Activated naive CD4-positive, alpha-beta T cell treated with anti-CD3 and anti-CD28 coated beads, Interleukin-2, amount 50 U/mL, for 16 hours (primary cell): ENCODE measurements around the gene PPARG.

Experiments
- DNase-seq: peaks from one replicate; pipeline ENCODE4 v3.0.0-alpha.2; 2020

PPARG gene

DNA sequence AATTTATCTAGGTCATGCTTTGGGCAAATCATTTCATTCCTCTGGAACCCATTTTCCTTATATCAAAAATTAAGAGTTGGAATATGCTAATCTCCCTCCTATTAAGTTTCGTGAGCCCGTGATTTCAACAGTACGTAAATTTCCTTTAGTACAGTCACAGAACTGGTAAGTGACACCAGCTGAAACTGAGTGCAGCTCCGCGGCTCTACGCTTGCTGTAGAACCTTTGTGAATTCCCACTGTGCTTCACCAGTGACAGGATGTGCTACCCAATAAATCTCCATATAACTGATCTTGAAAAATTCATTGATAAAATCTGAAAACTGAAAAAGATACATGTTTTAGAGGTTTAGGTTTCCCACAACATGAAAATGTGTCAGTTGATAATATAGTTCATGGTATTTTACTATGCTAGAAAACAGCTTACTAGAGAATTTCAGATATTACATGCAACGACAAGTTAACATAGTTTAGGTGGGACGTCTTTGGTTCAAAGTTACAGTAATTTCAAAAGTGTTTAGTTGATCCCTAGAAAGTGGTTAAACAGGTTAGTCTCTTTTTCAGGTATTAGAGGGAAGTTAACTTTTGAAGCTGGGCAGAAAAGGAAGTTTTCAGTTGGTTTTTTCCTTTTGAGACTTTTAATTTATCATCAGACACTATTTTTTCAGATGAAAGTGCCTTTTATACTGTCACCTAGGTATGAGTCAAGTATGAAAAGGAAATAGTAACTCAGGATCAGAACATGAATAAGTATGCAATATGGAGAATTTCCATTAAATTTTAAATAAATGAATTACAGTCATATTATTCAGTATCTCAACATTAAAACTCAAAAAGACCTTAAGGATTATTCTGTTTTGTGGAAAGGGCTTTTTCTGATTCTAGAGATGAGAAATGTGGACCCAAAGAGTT, 57.0 kb downstream of the PPARG start:
- no peak for DNase-seq

DNA sequence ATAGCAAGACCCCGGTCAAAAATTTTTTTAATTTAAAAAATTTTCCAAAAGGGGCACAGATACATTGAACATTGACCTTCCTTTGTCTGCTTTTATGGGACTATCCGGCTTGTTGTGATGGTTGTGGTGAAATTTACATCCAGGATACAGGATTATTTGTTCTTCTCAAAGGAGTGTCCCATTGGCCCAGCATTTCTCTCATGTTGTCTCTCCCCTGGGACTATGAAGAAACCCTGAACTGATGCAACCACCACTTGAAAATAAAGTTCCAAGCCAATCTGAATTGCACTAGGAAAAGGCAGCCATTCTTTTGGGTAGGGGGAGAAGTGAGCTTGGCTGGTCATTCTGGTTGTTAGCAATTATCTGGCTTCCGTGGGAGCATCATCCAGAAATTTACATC, 58.4 kb downstream of the PPARG start:
- DNase-seq: no peak

DNA sequence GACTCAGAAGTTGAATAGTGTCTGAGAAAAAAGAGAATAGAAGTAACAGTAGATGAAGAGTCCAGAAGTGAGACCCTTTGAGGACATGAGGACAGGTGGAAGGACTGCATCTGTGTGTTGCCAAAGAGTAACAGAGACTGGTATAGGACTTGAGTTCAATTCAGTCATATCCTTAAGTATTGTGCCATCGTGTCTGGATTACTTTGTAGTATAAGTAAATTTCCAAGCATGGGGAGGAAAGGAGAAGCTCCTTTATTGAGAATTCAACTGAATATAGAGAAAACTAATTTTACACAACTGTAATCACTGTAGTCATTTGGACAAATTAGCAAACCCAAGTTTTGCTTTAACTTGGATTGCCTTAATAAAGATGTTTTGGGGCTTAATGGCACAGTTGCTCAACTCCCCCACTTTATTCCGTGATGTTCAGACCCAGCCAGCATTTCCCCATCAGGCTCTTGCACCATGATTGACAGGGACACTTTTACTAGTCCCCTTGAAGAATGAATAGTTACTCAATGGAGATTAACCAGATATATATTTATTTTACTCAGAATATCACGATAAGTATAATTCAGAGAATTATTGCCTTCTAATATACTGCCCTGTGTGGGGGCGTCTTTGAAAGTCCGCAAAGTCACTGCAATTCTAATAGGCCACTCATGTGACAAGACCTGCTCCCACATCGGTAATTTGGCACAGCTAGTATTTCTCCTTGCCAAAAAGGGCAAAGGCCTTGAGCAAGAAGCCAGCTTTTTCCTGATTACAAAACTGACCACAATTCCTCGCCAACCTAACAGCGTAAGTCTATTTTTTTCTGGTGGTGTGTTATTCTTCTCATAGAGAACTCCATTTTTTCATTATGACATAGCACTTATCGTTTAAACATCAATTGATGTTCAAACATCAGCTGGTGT, 61.3 kb downstream of the PPARG start:
- no peak for DNase-seq

DNA sequence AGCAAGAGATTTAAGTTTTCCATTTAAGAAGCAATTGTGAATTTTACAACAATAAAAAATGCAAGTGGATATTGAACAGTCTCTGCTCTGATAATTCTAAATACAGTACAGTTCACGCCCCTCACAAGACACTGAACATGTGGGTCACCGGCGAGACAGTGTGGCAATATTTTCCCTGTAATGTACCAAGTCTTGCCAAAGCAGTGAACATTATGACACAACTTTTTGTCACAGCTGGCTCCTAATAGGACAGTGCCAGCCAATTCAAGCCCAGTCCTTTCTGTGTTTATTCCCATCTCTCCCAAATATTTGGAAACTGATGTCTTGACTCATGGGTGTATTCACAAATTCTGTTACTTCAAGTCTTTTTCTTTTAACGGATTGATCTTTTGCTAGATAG, 62.3 kb downstream of the PPARG start:
- no peak for DNase-seq

DNA sequence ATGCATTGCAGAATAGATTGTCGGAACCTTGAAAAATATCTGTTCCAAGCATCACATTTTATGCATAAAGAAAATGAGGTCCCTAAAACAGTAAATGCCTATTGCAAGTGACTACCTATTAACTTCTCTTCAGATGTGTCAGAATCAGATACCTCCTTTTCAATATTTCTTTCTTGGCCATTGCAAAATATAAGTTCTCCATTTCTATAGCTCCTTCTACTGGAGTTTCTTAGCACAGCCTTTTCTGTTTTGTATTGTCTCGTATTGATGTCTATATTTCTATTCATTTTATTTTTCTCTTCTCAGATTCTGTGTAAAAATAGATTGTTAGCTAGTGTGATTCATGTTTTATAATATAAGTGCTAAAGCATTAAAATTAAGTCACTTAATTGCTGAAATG, 63.4 kb downstream of the PPARG start:
- DNase-seq: no peak

DNA sequence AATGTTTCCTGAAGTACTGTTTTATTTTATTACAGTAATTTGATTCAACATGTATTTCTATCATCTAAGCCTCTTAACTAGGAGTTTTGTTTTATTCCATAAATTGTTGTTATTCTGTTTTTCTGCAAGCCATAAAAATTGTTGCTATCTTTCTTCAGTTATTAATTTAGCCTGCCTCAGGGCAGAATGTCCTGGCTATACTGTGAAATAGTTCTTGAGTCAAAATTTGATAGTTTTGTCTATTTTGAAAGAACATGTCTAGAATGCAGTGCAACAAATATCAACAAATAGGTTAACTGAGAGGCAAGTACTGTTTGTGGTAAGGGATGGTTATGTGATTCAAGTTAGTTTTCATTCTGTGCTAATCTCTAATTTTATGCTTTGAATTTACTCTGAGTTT, 63.9 kb downstream of the PPARG start:
- DNase-seq: no peak

DNA sequence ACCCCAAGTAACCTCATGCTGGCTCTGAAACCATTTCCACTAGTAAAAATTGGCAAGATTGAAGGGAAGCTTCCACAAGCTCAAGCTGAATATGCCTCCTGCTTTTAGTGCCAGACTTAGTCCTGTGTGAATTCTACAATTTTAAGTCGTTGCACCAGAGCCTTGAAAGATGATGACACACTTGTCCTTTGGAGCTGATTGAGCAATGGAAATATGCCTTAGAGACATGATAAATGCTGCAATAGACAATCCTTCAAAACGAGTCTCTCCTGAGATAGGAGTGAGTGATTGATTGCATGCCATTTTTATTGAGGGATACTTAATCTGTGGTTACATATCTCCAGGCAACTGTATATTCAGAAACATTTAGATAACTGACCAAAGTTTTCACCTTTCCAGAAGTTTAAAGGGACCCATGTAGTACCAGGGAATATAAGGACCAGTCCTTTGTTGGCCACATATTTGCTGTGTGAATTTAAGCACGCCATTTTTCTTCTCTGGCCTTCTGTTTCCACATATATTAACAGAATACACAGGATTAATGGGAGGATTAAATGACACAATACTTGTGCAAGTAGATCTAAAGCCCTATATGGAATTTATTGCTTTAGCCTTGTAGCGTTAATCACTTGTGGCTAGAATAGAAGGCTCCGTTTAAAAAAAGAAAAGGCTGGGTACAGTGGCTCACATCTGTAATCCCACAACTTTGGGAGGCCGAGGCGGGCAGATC, 65.1 kb downstream of the PPARG start:
- DNase-seq: no peak

DNA sequence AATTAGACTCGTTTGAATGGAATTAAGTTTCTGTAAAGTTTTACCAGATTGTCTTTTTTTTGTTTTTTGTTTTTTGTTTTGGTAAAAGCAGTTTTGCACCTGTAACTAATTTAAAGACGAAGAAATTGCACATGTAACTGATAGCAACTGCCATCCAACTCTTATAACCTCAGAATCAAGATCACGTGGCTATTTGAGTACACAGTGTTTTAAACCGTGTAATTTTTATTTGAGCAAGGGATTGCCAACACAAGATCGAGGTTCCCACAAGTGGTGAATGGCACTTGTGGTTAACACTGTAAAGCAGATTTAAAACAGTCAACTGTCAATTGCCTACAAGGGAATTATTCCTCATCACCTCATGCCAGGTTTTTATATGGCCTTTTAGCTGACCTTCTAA, 67.3 kb downstream of the PPARG start:
- DNase-seq: no peak

DNA sequence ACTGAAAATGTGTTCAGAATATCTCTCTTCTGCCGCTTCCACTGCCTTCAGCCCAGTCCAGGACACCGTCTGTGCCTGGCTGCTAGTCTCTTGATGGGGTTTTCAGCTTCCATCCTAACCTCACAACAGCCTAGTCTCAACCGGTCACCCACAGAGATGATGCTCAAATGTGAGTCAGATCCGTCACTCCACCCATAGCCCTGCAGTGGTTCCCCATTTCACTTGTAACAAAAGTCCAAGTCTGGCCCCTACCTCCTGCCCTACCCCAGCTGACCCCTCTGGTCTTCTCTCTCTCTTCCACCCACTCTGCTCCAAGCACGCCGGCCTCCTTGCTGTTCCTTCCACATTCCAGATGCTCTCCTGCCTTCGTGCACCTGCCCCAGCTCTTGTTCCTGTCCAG, 68.1 kb downstream of the PPARG start:
- no peak for DNase-seq

DNA sequence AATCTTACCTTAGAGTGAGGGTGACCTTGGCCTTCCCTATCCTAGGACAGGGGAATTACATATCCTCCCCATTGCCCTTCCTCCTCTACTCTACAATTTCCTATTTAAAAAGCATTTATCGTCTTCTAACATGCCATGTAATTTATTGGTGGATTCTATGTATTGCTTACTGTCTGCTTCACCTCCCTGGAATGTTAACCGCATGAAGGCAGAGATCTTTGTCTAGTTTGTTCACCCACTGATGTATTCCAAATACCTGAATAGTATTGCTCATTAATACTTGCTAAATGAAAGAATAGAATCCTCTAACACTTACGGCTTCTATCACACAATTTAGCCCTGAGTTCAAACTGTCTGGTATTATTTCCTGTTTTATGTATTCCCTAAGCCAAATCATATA, 68.6 kb downstream of the PPARG start:
- DNase-seq: no peak

DNA sequence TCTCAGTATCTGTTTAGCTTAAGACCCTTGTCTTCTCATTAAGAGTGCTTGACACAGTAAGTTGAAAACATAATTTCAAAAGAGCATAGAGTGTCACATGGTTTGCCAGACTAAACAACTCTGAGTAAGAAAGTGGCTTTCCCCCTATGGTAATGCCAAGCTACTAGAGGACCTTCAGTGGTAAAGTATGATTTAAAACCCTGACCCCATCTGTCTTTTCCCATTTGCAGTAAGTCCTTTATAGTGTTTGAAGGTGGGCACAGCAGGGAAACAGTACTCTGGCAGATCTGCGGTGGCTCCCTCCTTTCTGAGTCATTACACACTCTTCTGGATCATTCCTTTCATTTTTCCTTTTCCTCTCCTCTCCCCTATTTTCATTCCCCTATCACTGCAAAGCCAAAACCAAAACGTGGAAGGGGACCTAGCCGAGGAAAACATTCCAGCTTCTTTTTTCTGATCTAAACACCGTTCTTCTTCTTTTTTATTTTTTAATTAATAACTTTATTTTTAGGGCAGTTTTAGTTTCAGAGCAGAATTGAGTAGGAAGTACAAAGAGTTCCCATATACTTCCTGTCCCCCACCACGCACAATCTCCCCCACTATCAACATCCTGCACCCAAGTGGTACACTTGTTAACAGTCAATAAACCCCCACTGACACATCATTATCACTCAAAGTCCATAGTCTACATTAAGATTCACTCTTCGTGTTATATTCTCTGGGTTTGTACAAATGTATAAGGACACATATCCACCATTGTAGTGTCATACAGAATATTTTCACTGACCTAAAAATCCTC, 74.7 kb downstream of the PPARG start:
- no peak for DNase-seq

DNA sequence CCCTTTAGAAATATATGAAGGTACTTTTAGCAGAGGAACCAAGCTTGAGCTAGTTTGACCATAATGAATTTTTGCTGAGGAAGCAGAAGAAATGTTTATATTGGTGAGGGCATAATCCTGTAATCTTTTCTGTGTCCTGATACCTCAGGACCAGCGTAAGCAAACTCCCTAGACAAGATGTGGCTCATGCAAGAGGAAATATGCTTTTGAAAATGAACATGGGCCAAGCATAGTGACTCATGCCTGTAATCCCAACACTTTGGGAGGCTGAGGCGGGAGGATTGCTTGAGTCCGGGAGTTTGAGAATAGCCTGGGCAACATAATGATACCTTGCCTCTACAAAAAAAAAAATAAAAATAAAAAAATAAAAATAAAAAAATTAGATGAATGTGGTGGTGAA, 78.5 kb downstream of the PPARG start:
- DNase-seq: no peak

DNA sequence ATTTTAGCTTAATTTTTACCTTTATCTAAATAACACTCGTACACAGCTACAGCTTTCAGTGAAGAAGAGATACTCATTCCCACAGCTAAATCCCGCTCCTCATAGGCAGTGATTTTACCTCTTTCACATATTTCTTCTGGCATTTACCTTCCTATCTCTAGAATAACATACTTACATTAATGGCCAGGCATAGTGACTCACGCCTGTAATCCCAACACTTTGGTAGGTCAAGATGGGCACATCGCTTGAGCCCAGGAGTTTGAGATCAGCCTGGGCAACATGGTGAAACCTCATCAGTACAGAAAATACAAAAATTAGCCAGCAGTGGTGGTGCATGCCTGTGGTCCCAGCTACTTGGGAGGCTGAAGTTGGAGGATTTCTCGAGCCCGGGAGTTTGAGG, 80.2 kb downstream of the PPARG start:
- DNase-seq: no peak

DNA sequence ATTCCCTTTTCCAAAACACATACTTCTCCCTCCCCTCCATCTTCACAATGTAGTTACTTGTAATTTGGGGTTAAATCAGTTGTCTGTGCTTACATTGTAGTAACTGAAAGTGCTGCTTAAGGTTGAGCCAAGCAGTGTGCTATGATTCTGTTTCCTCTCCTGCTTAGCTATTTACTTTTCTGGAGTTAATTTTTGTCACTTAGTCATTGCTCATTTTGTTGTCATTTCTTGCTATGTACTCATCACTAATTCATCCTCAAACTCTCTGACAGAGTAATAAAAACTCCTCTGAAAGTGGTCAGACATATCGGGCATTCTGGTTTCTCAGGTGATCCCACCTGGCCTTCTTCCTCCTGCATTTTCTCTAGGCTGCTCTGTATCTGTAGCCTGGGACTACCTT, 80.7 kb downstream of the PPARG start:
- DNase-seq: no peak

DNA sequence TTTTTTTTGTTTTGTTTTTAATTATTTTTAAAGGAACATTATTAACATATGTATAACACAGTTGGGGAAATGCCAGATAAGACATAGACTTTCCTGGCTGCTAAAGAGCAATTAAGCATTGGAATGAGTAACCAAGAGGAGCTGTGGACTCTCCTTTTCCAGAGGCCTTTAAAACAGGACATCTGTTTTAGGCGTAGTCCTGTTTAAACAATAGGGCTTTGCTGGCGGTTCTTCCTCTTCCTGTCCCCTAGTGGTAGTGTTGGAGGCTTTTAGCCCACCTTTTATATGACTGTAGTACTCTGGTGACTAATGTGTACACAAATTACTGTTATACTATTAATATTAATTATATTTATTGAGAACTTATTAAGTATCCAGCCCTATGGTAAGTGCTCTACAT, 81.9 kb downstream of the PPARG start:
- no peak for DNase-seq

DNA sequence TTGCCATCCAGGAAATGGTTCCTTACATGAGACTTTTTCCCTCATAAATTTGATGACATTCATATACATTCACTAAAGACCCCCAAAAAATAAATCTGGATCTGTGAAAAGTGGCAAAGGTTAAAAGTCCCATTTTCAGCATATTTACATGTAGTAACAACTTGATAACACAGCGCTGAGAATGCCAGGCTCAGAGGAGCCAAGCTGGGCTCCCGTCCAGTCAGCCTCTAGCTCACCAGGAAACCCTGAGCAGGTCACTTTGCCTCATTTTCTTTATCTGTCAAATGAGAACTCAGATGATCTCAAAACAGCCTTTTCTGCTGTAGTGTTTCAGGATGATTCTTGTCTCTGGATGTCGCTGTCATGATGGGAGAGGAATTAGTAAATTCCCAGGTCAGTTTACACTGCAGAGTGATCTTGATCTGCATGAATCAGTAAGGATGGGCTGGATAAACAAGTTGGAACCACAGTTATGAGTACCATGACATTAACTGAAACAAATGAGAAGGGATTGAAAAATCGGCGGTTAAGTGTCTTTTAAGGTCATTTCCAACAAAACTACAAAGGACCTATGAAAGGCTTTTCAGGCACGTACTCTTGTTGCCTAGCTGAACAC, 82.8 kb downstream of the PPARG start:
- no peak for DNase-seq

DNA sequence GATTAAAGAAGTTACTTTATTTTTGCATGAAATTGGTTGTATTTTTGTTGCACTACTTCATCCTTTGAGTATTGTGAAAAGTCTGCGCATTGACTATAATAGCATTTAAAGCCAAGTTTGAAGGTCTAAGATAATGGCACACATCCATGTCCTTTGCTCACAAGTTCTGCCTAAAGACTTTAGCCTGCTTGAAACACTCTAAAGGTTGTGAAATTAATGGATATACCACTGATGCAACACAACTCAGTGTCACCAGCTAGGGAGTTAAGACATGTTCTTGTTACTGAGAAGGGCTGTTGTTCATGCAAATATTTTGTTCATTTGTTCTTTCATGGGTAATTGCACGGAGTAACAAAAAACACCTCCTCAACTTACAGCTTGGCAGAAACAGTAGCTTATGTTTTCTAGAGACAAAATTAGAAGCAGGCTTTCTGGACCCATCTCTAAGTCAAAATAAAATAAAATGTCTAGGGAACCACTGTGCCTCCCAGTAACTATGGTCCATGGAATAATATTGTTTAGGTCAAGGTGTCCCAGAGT, 83.9 kb downstream of the PPARG start:
- DNase-seq: no peak

DNA sequence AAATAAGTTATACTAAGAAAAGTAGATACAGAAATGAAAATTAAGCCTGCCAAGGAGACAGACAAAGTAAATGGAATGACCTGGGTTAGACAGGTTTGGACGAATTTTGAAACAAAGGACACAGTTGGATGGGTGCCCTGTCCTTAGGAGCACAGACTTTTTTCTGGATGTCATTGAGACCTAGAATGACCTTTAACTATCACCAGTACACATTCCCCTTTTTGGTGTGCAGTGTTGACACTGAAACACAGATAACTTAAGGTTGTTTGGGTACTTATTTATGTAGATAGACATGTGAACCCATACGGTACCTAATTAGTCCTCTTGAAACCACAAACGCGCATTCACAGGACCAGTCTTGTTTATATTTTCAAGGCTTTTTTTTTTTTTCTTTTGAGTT, 86.7 kb downstream of the PPARG start:
- no peak for DNase-seq

DNA sequence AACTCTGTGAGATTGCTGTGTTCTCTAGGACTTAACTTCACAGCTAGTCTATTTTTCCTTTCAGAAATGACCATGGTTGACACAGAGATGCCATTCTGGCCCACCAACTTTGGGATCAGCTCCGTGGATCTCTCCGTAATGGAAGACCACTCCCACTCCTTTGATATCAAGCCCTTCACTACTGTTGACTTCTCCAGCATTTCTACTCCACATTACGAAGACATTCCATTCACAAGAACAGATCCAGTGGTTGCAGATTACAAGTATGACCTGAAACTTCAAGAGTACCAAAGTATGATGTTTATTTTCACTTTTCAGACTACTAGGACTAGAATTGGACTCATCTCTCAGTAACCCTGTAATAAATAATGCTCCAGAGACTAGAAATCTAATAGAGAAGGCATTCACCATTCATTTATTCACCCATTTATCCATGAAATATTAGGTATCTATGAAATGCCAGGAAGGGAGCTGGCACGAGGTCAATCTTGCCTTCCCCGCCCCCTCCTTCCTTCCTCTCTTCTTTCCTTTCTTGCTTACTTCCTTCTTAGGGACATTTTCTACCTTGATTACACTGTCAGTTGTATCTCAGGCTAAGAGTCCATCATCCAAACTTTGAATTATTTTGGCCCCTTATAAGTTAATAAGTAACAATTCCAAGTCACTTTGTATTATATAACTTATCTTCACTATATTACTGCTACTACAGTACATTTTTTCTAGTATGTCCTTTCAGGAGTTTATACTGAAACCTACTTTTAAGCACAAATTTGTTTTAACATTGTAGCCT, 91.0 kb downstream of the PPARG start:
- no peak for DNase-seq

DNA sequence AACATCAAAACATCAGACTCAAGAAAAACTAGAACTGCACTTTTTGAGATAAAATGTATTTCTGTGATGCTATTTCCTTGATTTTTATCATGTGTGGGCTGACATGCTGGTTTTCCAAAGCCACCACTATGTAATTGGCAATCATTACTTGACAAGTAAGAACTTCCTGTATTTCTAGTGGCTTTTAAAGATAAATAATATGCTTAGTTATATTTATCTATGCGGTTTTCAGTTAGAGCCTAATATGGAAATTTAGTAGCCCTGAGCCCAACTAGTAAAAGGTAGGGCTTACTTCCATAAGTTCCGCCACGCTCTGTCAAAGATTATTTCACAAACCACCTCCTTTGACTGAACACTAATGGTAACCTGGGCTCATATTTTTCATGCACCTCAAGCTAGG, 91.6 kb downstream of the PPARG start:
- DNase-seq: no peak

DNA sequence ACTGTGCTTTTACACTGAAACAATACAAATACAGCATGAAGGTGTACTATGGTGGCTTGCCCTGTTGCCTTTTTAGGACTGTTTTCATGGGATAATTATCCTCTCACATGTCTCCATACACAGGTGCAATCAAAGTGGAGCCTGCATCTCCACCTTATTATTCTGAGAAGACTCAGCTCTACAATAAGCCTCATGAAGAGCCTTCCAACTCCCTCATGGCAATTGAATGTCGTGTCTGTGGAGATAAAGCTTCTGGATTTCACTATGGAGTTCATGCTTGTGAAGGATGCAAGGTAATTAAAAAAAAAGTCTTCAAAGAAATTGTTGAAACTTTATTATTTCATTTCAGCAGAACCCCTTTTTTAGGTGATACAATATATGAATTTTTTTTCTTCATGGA, 92.3 kb downstream of the PPARG start:
- no peak for DNase-seq
